NCI-H2227 (cell line): ENCODE data around the gene ENOPH1.
"Not testable (repeated sequence)": the region's sequence is repeated elsewhere in the genome, so short reads cannot be mapped to it uniquely, and the experiment has no call there.

Experiments
- DNase-seq: peaks from one replicate; lab custom pipeline; 2025; ENCODE audit not compliant: unreplicated experiment; lab: John Stamatoyannopoulos, UW

ENOPH1 gene

GRCh38 chr4:82430193-82430963, at the start of gene ENOPH1, which contains the start of gene HNRNPDL:
Gene ENOPH1, plus strand, starts transcription at chr4:82430590. Its CDS starts 240 bp downstream, at chr4:82430830.
Gene HNRNPDL, minus strand, starts transcription at chr4:82430462. Its CDS starts 772 bp downstream, at chr4:82429690.
- DNase-seq = peak; percentile 96

GRCh38 chr4:82380831-82381230, 49.6 kb upstream of the ENOPH1 start:
- DNase-seq = no peak

GRCh38 chr4:82381235-82381634, 49.2 kb upstream of the ENOPH1 start:
- DNase-seq = no peak

- DNase-seq = no peak
Observed at GRCh38 chr4:82381661-82382296, 48.6 kb upstream of the ENOPH1 start.

GRCh38 chr4:82382751-82383150, 47.6 kb upstream of the ENOPH1 start:
- DNase-seq = no peak

GRCh38 chr4:82386312-82386711, 44.1 kb upstream of the ENOPH1 start:
- not testable (repeated sequence) for DNase-seq

GRCh38 chr4:82388405-82388804, 42.0 kb upstream of the ENOPH1 start:
- DNase-seq = no peak

GRCh38 chr4:82390061-82390460, 40.3 kb upstream of the ENOPH1 start:
- not testable (repeated sequence) for DNase-seq

GRCh38 chr4:82394896-82395295, 35.5 kb upstream of the ENOPH1 start:
- DNase-seq = no peak

- no peak for DNase-seq
Observed at GRCh38 chr4:82397527-82397926, 32.9 kb upstream of the ENOPH1 start.

GRCh38 chr4:82398263-82398662, 32.1 kb upstream of the ENOPH1 start:
- DNase-seq = no peak

GRCh38 chr4:82401600-82401999, 28.8 kb upstream of the ENOPH1 start:
- no peak for DNase-seq

GRCh38 chr4:82402196-82402775, 28.1 kb upstream of the ENOPH1 start:
- peak; percentile 65 for DNase-seq

- no peak for DNase-seq
Observed at GRCh38 chr4:82403725-82404124, 26.7 kb upstream of the ENOPH1 start.

- not testable (repeated sequence) for DNase-seq
Observed at GRCh38 chr4:82415061-82415460, 15.3 kb upstream of the ENOPH1 start.

GRCh38 chr4:82415922-82416365, 14.4 kb upstream of the ENOPH1 start:
- no peak for DNase-seq

- DNase-seq = no peak
Observed at GRCh38 chr4:82419451-82419850, 10.9 kb upstream of the ENOPH1 start.

GRCh38 chr4:82421796-82422560, 8.4 kb upstream of the ENOPH1 start:
- DNase-seq = no peak

- no peak for DNase-seq
Observed at GRCh38 chr4:82422616-82423015, 7.8 kb upstream of the ENOPH1 start.

- no peak for DNase-seq
Observed at GRCh38 chr4:82423245-82424054, 6.9 kb upstream of the ENOPH1 start.
